HEK293 (cell line): ENCODE measurements around the gene FAM43A.

Source experiments
- HOXA7 ChIP-seq: sonication (generic); formaldehyde crosslinking; IDR thresholded peaks from 2 replicates; pipeline ENCODE4 v1.8.1; 2022; ENCODE audit warnings: missing genetic modification reagents, borderline replicate concordance
- YY1 ChIP-seq: fragments of 450-650 bp; formaldehyde crosslinking; IDR thresholded peaks from 2 replicates; pipeline ENCODE4 v1.5.1; 2018; ENCODE audit warnings: missing biosample characterization, missing genetic modification characterization
- ZBTB21 ChIP-seq: fragments of 450-650 bp; formaldehyde crosslinking; IDR thresholded peaks from 2 replicates; pipeline ENCODE4 v1.5.1; 2017; ENCODE audit warnings: missing biosample characterization, missing genetic modification characterization
- ZNF146 ChIP-seq: fragments of 450-650 bp; formaldehyde crosslinking; IDR thresholded peaks from 2 replicates; pipeline ENCODE4 v1.5.1; 2016; ENCODE audit warnings: missing biosample characterization, missing genetic modification characterization
- ZNF777 ChIP-seq: fragments of 450-650 bp; formaldehyde crosslinking; IDR thresholded peaks from 2 replicates; pipeline ENCODE4 v1.5.1; 2017; ENCODE audit warnings: missing biosample characterization, missing genetic modification characterization, borderline replicate concordance
- TF ChIP-seq, protein P1 (sequence below): fragments of 450-650 bp; formaldehyde crosslinking; IDR thresholded peaks from 2 replicates; pipeline ENCODE4 v1.5.1; 2016; ENCODE audit warnings: missing biosample characterization, missing genetic modification characterization
- TF ChIP-seq, protein P2 (sequence below): fragments of 450-650 bp; formaldehyde crosslinking; IDR thresholded peaks from 2 replicates; pipeline ENCODE4 v1.5.1; 2016; ENCODE audit warnings: missing biosample characterization, missing genetic modification characterization

DNA sequence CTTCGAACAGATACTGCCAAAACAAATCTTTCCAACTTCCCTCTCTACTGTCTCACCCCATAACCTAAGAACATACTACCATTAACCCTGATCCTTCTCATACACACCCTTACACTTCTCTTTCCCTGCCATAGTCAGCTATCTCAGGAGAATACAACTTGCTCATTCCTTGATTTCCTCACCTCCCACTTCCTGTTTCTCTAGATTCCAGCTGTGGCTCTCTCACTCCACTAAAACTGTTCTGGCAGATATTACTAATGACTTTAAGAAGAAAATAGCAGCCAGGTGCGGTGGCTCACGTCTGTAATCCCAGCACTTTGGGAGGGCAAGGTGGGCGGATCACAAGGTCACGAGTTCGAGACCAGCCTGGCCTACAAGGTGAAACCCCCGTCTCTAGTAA is 18.3 kb upstream of the FAM43A start:
- TF ChIP-seq, protein P1, sequence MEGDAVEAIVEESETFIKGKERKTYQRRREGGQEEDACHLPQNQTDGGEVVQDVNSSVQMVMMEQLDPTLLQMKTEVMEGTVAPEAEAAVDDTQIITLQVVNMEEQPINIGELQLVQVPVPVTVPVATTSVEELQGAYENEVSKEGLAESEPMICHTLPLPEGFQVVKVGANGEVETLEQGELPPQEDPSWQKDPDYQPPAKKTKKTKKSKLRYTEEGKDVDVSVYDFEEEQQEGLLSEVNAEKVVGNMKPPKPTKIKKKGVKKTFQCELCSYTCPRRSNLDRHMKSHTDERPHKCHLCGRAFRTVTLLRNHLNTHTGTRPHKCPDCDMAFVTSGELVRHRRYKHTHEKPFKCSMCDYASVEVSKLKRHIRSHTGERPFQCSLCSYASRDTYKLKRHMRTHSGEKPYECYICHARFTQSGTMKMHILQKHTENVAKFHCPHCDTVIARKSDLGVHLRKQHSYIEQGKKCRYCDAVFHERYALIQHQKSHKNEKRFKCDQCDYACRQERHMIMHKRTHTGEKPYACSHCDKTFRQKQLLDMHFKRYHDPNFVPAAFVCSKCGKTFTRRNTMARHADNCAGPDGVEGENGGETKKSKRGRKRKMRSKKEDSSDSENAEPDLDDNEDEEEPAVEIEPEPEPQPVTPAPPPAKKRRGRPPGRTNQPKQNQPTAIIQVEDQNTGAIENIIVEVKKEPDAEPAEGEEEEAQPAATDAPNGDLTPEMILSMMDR, result no peak
- TF ChIP-seq ZNF146 (tag by site-specific recombination), result no peak
- TF ChIP-seq ZBTB21 (tag by site-specific recombination), result no peak
- no peak for TF ChIP-seq ZNF777
- TF ChIP-seq, protein P2, sequence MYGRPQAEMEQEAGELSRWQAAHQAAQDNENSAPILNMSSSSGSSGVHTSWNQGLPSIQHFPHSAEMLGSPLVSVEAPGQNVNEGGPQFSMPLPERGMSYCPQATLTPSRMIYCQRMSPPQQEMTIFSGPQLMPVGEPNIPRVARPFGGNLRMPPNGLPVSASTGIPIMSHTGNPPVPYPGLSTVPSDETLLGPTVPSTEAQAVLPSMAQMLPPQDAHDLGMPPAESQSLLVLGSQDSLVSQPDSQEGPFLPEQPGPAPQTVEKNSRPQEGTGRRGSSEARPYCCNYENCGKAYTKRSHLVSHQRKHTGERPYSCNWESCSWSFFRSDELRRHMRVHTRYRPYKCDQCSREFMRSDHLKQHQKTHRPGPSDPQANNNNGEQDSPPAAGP (tag by site-specific recombination), result no peak
- TF ChIP-seq YY1 (tag by site-specific recombination), result no peak
- no peak for TF ChIP-seq HOXA7 (CRISPR knock-in tag)
